DND-41 (cell line): ENCODE measurements around the gene SAMD5.

Source experiments
- CTCF ChIP-seq: IDR thresholded peaks from 2 replicates; pipeline ENCODE4 v1.5.1; 2012; ENCODE audit warnings: borderline replicate concordance, low read length, moderate library complexity, mild to moderate bottlenecking; ENCODE audit not compliant: poor library complexity, severe bottlenecking; ENCODE audit errors: extremely low read depth
- EZH2 ChIP-seq: IDR thresholded peaks from 3 replicates; pipeline ENCODE4 v1.6.1; 2012; ENCODE audit warnings: borderline replicate concordance, low read depth, mild to moderate bottlenecking, moderate library complexity, low read length, inconsistent platforms; ENCODE audit not compliant: severe bottlenecking

GRCh38 chr6:147553099-147553498 lies 44.6 kb downstream of the SAMD5 start:
- TF ChIP-seq CTCF (no peak), EZH2 (no peak)
